PC-3 (cell line): ENCODE measurements around the gene ANK3.

Source experiments
- EZH2phosphoT487 ChIP-seq: fragments of 300-600 bp; sonication (generic); IDR thresholded peaks from 2 replicates; pipeline ENCODE4 v1.6.1; 2018; ENCODE audit warnings: mild to moderate bottlenecking, antibody characterized with exemption, low read length, borderline replicate concordance
- TF ChIP-seq, protein P1 (sequence below): fragments of 300-600 bp; sonication (generic); conservative IDR thresholded peaks from 2 replicates; pipeline ENCODE4 v1.5.1; 2017; ENCODE audit warnings: antibody characterized with exemption, low read depth, mild to moderate bottlenecking, low read length

DNA sequence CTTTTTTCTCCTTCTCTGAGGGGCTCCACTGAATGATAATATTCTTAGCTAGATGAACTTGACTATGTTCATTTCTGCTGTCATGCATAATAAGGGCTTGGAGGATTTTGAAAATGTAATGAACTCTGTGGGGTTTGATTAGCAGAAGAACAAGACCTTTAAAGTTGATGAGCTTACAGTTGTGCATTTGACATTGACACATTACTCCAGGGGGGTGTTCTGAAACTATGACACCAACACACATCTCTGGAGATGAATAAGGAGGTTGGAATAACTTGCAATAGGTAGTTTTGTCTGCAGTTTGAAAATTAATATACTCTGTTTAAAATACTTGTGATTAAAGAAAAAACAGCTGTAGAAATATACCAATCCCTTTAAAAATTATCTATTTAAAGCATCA lies 80.3 kb downstream of the ANK3 start:
- TF ChIP-seq, protein P1, sequence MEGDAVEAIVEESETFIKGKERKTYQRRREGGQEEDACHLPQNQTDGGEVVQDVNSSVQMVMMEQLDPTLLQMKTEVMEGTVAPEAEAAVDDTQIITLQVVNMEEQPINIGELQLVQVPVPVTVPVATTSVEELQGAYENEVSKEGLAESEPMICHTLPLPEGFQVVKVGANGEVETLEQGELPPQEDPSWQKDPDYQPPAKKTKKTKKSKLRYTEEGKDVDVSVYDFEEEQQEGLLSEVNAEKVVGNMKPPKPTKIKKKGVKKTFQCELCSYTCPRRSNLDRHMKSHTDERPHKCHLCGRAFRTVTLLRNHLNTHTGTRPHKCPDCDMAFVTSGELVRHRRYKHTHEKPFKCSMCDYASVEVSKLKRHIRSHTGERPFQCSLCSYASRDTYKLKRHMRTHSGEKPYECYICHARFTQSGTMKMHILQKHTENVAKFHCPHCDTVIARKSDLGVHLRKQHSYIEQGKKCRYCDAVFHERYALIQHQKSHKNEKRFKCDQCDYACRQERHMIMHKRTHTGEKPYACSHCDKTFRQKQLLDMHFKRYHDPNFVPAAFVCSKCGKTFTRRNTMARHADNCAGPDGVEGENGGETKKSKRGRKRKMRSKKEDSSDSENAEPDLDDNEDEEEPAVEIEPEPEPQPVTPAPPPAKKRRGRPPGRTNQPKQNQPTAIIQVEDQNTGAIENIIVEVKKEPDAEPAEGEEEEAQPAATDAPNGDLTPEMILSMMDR: no peak
- no peak for TF ChIP-seq EZH2phosphoT487
